ENCODE data around the gene LIN7B. TPM values are rescaled to one million over a fixed set of nuclear protein-coding genes. Genes with fewer than 3 reads are reported as not detected.

Gene LIN7B
- total RNA-seq, 4 donors from 2014 or later = 6.6 to 9.0 (median 7.1) TPM; not detected in 1

DNA sequence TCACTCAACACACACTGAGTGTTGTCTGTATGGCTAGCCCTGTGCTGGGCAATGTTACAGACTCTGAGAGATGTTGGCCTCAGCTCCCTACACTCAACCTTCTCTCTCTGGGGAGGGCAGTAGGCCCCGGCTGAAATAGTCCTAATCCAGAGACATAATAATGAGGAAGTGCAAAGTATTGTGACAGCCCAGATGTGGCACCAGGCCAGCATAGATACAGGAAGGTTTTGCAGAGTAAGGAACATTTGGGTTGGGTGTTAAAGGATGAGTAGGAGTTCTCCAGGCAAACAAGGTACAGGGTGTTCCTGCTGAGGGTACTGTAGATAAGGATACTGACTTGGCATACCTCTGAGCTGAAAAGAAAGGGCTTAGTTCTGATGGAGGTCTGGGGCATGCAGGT, 2.4 kb downstream of the LIN7B start:
- TF ChIP-seq, protein P1, sequence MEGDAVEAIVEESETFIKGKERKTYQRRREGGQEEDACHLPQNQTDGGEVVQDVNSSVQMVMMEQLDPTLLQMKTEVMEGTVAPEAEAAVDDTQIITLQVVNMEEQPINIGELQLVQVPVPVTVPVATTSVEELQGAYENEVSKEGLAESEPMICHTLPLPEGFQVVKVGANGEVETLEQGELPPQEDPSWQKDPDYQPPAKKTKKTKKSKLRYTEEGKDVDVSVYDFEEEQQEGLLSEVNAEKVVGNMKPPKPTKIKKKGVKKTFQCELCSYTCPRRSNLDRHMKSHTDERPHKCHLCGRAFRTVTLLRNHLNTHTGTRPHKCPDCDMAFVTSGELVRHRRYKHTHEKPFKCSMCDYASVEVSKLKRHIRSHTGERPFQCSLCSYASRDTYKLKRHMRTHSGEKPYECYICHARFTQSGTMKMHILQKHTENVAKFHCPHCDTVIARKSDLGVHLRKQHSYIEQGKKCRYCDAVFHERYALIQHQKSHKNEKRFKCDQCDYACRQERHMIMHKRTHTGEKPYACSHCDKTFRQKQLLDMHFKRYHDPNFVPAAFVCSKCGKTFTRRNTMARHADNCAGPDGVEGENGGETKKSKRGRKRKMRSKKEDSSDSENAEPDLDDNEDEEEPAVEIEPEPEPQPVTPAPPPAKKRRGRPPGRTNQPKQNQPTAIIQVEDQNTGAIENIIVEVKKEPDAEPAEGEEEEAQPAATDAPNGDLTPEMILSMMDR (IDR thresholded peaks at IDR 0.05; ENCODE audit: low read depth) = no peak

DNA sequence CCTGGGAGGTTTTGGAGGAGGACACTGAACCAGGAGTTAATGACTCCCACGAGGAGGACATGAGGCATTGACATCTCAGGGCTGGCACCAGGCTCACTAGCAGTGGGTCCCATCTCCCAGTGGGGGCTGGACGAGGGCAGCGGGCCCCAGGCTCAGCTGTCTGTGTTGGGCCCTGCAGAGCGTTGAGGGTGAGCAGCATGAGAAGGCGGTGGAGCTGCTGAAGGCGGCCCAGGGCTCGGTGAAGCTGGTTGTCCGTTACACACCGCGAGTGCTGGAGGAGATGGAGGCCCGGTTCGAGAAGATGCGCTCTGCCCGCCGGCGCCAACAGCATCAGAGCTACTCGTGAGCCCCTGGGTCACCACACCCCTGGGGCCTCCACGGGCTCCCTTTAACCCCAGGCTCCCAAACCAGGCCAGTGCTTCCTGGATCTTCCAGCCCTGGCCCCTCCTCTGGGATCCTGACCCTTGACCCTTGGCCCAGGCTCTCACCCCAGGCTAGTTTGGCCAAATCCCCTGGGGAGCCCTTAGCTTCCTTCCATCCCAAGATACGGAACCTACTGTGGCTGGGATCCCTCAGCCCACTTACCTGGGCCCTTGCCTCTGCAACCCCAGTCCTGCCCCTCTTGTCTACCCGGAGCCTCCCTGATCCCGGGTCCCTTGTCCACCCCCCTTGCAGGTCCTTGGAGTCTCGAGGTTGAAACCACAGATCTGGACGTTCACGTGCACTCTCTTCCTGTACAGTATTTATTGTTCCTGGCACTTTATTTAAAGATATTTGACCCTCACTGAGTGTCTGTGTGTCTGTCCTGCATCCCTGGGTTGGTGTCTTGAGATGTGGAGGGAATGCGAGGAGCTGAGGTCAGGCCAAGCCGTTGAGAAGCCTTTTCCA, 3.8 kb downstream of the LIN7B start:
- TF ChIP-seq, protein P1 (IDR thresholded peaks at IDR 0.05; ENCODE audit: low read depth) = no peak

DNA sequence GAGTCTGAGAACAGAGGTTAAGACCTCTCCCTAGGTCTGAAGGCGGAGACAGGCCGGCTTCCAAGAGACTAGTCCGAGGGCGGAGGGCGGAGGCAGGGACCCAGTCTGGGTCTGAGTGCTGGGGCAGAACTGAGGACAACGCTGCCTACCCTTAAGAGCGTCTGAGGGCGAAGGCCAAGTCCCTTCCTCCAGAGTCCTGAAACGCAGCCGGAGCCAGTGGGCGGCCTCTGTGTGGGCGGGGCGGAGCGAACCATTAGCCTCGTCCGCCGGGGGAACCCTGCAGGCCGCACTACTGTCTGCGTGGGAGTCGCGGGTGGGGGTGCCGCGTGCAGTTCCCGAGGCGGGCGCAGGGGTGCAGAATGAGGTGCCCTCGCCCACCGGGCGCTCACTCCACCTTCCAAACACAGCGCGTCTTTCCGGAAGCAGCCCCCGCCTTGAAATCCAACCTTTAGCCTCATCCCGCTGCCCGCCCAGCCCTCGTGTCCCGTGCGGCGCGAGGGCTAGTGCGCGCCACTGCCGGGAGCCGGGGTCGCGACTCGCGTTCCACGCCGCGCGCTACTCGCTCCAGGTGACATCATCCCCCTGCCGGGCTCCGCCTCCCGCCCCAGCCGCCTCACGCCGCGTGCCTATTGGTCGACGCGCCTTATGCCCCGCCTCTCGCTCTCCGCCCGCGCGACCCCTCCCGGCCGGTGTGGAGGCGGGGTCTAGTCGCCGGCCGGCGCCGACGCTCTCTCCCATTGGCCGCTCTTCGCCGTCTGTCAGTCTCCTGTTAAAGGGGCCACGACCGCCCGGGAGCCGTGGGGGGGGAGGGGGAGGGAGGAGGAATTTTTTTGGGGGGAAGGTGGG, 4.6 kb downstream of the LIN7B start, which contains the start of gene C19orf73:
C19orf73 (minus strand) TSS at position 579 of the 846 bp plus-strand sequence; CDS start at position 458, 121 bp downstream.
- TF ChIP-seq, protein P1 (IDR thresholded peaks at IDR 0.05; ENCODE audit: low read depth) = no peak

DNA sequence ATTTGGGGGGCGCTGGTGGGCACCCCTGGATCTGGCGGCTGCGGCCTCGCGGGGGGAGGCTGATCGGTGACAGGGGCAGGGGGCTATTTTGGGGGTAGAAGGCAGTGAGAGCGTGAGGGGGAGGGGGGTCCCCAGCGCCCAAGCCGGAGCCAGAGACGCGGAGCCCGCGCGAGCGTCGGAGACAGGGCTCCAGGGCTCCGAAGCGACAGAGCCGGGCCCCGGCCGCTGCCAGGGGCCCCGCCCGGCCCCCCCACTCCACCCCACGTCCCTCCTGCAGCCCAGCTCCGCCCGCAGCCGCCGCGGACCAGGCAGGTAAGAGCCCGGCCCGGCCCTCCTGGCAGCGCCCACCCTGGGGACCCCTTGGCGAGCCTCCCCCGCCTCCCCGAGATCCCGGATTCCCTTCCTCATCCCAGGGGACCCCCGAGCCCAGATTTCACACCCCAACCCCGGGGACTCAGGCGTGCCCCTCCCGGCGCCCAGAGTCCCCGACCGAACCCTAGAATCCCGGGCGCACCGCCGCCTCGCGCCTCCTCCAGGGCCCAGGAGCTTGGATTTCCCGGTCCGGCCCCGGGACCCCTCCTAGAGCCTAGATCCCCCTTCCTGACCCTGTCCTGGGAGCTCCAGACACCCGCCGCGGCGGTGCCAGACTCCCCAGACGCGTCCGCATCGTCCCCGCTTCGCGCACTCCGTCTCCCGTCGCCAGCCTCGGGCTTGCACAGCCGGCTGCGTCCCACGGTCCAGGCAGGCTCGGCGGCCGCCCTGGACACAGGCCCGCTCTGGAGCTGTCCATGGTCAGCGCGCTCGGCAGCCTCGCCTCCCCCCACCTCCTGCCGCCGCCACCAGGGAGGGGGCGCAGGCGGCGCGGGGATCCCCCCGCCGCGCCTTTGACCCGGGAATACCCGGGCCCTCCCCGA, 5.5 kb downstream of the LIN7B start, which contains the start of gene PPFIA3:
PPFIA3 (plus strand) TSS at position 134 of the 914 bp plus-strand sequence. CDS start 8,330 bp downstream, outside the sequence.
- TF ChIP-seq, protein P1 (IDR thresholded peaks at IDR 0.05; ENCODE audit: low read depth) = no peak

DNA sequence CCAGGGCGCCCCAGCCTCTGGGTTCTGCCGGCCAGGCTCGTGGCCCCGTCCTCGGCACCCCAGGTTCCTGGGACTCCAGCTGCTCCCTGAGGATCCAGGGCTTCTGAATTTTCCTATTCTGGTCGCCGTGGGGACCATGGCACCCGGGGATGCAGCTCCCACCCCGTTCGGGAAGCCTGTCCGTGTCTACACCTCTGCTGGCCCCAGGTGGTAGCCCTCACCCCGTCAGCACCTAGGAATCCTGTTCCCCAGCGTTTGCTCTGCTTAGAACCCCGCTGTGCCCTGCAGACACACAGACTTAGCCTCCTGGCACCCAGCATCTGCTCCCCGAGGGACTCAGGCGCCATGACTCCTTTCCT, 6.1 kb downstream of the LIN7B start:
- TF ChIP-seq, protein P1 (IDR thresholded peaks at IDR 0.05; ENCODE audit: low read depth) = no peak

DNA sequence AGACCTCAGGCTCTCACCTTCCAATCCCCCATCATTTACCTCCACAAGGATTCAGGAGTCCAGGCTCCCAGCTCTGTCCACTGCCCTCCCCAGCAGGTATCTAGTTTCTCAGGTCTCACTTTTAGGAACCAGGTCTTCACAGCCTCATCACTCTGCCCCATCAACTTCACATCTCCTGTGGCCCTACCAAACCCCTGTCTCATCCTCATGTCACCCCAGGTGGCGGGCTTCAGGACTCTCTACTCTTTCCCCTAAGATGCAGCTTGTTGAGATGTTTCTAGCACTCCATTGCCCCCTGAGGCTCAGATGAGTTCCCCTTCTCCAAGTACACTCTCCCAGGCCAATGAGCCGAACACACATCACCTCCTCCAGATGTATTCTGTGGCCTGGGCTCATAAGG, 6.7 kb downstream of the LIN7B start:
- TF ChIP-seq, protein P1 (IDR thresholded peaks at IDR 0.05; ENCODE audit: low read depth) = no peak

All from subcutaneous adipose tissue (tissue), 4 donors.